Brain microvascular endothelial cell (primary cell): ENCODE results near the gene BATF.

ENCODE experiments used
- DNase-seq: peaks from one replicate; pipeline ENCODE4 v3.0.0-alpha.2; 2020
- H3K27ac ChIP-seq: fragments of 250-450 bp; sonication (Bioruptor Pico); 2 replicates; pipeline ENCODE4 v1.5.1; 2020; ENCODE audit warnings: mild to moderate bottlenecking, moderate library complexity
- H3K27me3 ChIP-seq: fragments of 250-450 bp; sonication (Bioruptor Pico); replicated peaks from 2 replicates; pipeline ENCODE4 v1.5.1; 2020; ENCODE audit warnings: mild to moderate bottlenecking
- H3K36me3 ChIP-seq: fragments of 250-450 bp; sonication (Bioruptor Pico); replicated peaks from 2 replicates; pipeline ENCODE4 v1.5.1; 2020; ENCODE audit warnings: mild to moderate bottlenecking
- H3K4me3 ChIP-seq: 2 replicates; pipeline ENCODE4 v1.5.1; 2011; ENCODE audit warnings: low read depth, mild to moderate bottlenecking, control low read depth, low read length, moderate library complexity
- CTCF ChIP-seq: IDR thresholded peaks from 2 replicates; pipeline ENCODE4 v1.5.1; 2011; ENCODE audit warnings: low read depth, mild to moderate bottlenecking, moderate library complexity, low read length, control low read depth, inconsistent platforms; ENCODE audit errors: missing control alignments
- in situ Hi-C: cut with HindIII; loops from 2 replicates; pipeline ENCODE4 v1.10.0; 2017; ENCODE audit warnings: low sequenced_read_pairs, low pct_ligation_motif_present

The BATF gene

GRCh38 chr14:75577729-75578101 is 55.4 kb downstream of the BATF start:
- H3K4me3 ChIP-seq = peak overlapping the region; percentile 69
- H3K36me3 ChIP-seq = no peaks in the 10 kb centered on the region
- peak; percentile 79 for DNase-seq
- in situ Hi-C loops = no loop called here
- peak; percentile 90 for TF ChIP-seq CTCF
- H3K27me3 ChIP-seq = no peaks in the 10 kb centered on the region
- H3K27ac ChIP-seq = no peak overlapping the region

- no peaks in the 10 kb centered on the region for H3K36me3 ChIP-seq
- H3K27me3 ChIP-seq = no peaks in the 10 kb centered on the region
- TF ChIP-seq CTCF = no peak
- H3K27ac ChIP-seq = no peak within 1 kb of the TSS
- DNase-seq = peak; percentile 40
- peak within 1 kb of the TSS; percentile 69 for H3K4me3 ChIP-seq
- in situ Hi-C loops = no loop called here
Observed at GRCh38 chr14:75578102-75578785, 56.0 kb downstream of the BATF start, which contains the start of gene FLVCR2. TSS of gene FLVCR2 (plus strand) at chr14:75578620. CDS start at chr14:75578973, 353 bp downstream.

GRCh38 chr14:75578786-75579337 is 56.6 kb downstream of the BATF start:
- Histone ChIP-seq H3K27me3 (no peaks in the 10 kb centered on the region), H3K27ac (no peak overlapping the region), H3K4me3 (peak overlapping the region; percentile 69), H3K36me3 (no peaks in the 10 kb centered on the region)
- in situ Hi-C loops = no loop called here
- TF ChIP-seq CTCF = peak; percentile 59
- peak; percentile 27 for DNase-seq

- H3K27me3 ChIP-seq = no peaks in the 10 kb centered on the region
- TF ChIP-seq CTCF = no peak
- no peak for DNase-seq
- peak overlapping the region; percentile 69 for H3K4me3 ChIP-seq
- H3K27ac ChIP-seq = no peak overlapping the region
- in situ Hi-C loops = no loop called here
- H3K36me3 ChIP-seq = no peaks in the 10 kb centered on the region
Observed at GRCh38 chr14:75579338-75579864, 57.1 kb downstream of the BATF start.

GRCh38 chr14:75579882-75580281 is 57.6 kb downstream of the BATF start:
- no peak for TF ChIP-seq CTCF
- H3K27ac ChIP-seq = no peak overlapping the region
- no peaks in the 10 kb centered on the region for H3K27me3 ChIP-seq
- in situ Hi-C loops = no loop called here
- DNase-seq = no peak
- peak overlapping the region; percentile 69 for H3K4me3 ChIP-seq
- H3K36me3 ChIP-seq = no peaks in the 10 kb centered on the region
